ENCODE data around the gene ITK.

ITK gene

DNA sequence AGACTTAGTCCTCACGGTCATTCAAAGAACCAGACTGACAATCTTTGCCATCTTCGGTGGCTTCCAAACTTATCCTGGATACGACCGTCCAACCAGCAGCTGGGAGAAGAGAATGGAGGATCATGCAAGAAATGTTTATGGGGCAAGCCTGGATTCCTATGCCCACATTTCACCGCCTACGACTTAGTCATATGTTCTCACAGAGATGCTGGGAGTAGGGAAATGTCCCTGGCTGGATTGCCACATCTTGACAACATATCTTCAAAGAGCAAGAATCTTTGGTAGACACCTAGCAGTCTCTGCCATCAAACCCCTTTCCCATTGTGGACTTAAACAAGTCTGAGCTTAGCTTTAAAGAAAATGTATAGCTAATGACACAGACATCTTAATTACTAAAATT, 42.9 kb upstream of the ITK start:
- Histone ChIP-seq H3K27ac (ENCODE audit: low read depth, low read length) (no peak overlapping the region), H3K27me3 (ENCODE audit: low read length) (no peaks in the 10 kb centered on the region), H2AFZ (ENCODE audit: low read depth, low read length, severe bottlenecking) (no peak overlapping the region), H3K36me3 (ENCODE audit: low read length) (peaks cover 11% of the 10 kb centered on the region), H3K4me2 (ENCODE audit: low read depth, low read length, poor library complexity, severe bottlenecking) (no peak overlapping the region), H3K9ac (ENCODE audit: low read length) (no peak overlapping the region), H3F3A (ENCODE audit: insufficient read depth) (peaks cover 8% of the 10 kb centered on the region; the same call in 1 of the 2 replicates), H3K79me2 (ENCODE audit: insufficient read depth, low read length) (peaks cover 35% of the 10 kb centered on the region), H3K4me3 (ENCODE audit: insufficient read depth, low read length, poor library complexity, severe bottlenecking) (no peak overlapping the region), H3K9me2 (replicated peaks; ENCODE audit: insufficient read depth, low read length) (no peaks in the 10 kb centered on the region), H4K20me1 (ENCODE audit: low read depth, low read length) (no peaks in the 10 kb centered on the region), H3K9me3 (ENCODE audit: insufficient read depth, low read length) (no peaks in the 10 kb centered on the region)
- TF ChIP-seq EZH2phosphoT487 (conservative IDR thresholded peaks at IDR 0.05; ENCODE audit: low read length), result no peak
- TF ChIP-seq, protein P1, sequence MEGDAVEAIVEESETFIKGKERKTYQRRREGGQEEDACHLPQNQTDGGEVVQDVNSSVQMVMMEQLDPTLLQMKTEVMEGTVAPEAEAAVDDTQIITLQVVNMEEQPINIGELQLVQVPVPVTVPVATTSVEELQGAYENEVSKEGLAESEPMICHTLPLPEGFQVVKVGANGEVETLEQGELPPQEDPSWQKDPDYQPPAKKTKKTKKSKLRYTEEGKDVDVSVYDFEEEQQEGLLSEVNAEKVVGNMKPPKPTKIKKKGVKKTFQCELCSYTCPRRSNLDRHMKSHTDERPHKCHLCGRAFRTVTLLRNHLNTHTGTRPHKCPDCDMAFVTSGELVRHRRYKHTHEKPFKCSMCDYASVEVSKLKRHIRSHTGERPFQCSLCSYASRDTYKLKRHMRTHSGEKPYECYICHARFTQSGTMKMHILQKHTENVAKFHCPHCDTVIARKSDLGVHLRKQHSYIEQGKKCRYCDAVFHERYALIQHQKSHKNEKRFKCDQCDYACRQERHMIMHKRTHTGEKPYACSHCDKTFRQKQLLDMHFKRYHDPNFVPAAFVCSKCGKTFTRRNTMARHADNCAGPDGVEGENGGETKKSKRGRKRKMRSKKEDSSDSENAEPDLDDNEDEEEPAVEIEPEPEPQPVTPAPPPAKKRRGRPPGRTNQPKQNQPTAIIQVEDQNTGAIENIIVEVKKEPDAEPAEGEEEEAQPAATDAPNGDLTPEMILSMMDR (IDR thresholded peaks at IDR 0.05; ENCODE audit: insufficient read depth, low read length, poor library complexity, severe bottlenecking), result no peak

DNA sequence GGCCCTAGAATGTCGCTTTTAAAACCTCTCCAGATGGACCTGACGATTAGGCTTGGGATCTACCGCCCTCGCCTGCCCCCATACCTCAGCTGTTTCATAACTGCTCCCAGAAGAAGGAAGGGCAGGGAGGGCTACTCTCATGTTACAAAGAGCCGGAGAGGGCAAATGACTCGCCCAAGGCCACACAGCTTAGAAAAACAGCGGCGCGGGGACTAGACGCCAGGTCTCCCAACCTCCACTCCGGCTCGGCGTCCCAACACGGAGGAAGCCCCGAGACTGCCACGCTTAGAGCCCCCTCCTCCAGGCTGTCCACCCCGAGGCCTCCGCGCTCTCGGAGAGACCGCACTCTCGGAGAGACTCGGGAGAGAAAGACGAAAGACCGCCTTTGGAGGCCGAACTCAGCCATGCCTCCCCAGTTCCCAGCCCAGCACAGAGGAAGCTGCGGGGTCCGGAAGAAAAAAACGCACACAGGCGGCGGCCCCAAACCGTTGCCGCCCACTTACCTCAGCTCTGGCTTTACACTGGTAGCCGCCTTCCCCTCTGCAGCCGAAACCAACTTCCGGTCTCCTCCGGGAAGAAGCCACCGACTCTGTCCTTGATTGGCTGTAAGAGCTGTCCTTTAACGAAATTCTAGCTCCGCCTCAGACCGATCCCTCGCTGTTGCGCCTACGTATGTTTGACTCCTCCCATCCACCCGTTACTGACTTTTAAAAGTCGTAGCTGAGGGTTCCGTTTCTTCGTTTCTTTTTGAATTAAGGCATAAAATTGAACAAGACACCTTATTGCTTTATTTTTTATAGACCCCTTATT, 38.1 kb upstream of the ITK start, which contains the start of gene MED7:
TSS of gene MED7 (minus strand) at position 549 of the 810 bp plus-strand sequence. CDS start 3,434 bp downstream, outside the sequence.
- H3K4me2 ChIP-seq (ENCODE audit: low read depth, low read length, poor library complexity, severe bottlenecking), result peak within 1 kb of the TSS; percentile 87
- H3F3A ChIP-seq (ENCODE audit: insufficient read depth), result 0 out of 2 replicates have a peak, but pooled peaks cover 5% of the 10 kb centered on the region
- peak within 1 kb of the TSS; percentile 86 for H3K9ac ChIP-seq (ENCODE audit: low read length)
- H3K27me3 ChIP-seq (ENCODE audit: low read length), result no peaks in the 10 kb centered on the region
- H2AFZ ChIP-seq (ENCODE audit: low read depth, low read length, severe bottlenecking), result peak within 1 kb of the TSS; percentile 90
- no peak for TF ChIP-seq EZH2phosphoT487 (conservative IDR thresholded peaks at IDR 0.05; ENCODE audit: low read length)
- TF ChIP-seq, protein P1 (IDR thresholded peaks at IDR 0.05; ENCODE audit: insufficient read depth, low read length, poor library complexity, severe bottlenecking), result no peak
- peak within 1 kb of the TSS; percentile 79 for H3K4me3 ChIP-seq (ENCODE audit: insufficient read depth, low read length, poor library complexity, severe bottlenecking)
- peaks cover 35% of the 10 kb centered on the region for H3K79me2 ChIP-seq (ENCODE audit: insufficient read depth, low read length)
- H4K20me1 ChIP-seq (ENCODE audit: low read depth, low read length), result no peaks in the 10 kb centered on the region
- no peaks in the 10 kb centered on the region for H3K9me3 ChIP-seq (ENCODE audit: insufficient read depth, low read length)
- peaks cover 11% of the 10 kb centered on the region for H3K36me3 ChIP-seq (ENCODE audit: low read length)
- H3K27ac ChIP-seq (ENCODE audit: low read depth, low read length), result peak within 1 kb of the TSS; percentile 66
- H3K9me2 ChIP-seq (replicated peaks; ENCODE audit: insufficient read depth, low read length), result no peaks in the 10 kb centered on the region

DNA sequence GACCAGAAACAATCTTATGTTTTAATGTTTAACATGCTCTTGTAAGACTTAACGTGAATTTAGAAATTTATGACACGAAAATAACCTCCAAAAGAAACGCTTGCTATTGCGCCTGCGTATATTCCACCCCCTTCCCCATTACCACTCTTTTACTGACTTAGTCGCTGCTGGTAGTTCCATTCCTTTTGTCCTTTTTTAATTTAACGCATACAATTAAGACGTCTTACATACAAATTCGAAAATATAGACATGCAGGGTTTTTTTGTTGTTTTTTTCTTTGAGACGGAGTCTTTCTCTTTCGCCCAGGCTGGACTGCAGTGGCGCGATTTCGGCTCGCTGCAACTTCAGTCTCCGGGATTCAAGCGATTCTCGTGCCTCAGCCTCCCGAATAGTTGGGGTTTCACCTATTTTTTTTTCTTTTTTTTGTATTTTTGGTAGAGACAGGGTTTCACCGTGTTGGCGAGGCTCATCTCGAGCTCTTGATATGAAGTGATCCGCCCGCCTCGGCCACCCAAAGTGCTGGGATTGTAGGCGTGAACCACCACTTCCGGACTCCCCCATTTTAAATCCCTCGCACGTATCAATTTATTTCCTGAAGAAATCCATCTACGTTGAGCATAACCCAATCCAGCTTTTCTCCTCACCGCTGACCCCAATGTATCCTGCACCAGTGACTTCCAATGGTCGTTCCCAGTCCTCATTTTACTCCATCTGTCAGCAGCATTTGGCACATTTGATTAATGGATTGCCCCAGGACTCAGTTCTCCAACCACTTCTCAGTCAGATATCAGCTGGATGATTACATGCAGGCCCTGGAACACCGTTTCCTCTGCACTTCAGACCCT, 37.3 kb upstream of the ITK start:
- Histone ChIP-seq H3K27ac (ENCODE audit: low read depth, low read length) (peak overlapping the region; percentile 66), H3K27me3 (ENCODE audit: low read length) (no peaks in the 10 kb centered on the region), H3F3A (ENCODE audit: insufficient read depth) (0 out of 2 replicates have a peak, but pooled peaks cover 5% of the 10 kb centered on the region), H3K9ac (ENCODE audit: low read length) (peak overlapping the region; percentile 86), H3K9me3 (ENCODE audit: insufficient read depth, low read length) (no peaks in the 10 kb centered on the region), H3K79me2 (ENCODE audit: insufficient read depth, low read length) (peaks cover 35% of the 10 kb centered on the region), H2AFZ (ENCODE audit: low read depth, low read length, severe bottlenecking) (peak overlapping the region; percentile 90), H3K9me2 (replicated peaks; ENCODE audit: insufficient read depth, low read length) (no peaks in the 10 kb centered on the region), H3K4me2 (ENCODE audit: low read depth, low read length, poor library complexity, severe bottlenecking) (peak overlapping the region; percentile 86), H3K4me3 (ENCODE audit: insufficient read depth, low read length, poor library complexity, severe bottlenecking) (peak overlapping the region; percentile 79), H3K36me3 (ENCODE audit: low read length) (peaks cover 3% of the 10 kb centered on the region; the same call in 1 of the 2 replicates), H4K20me1 (ENCODE audit: low read depth, low read length) (no peaks in the 10 kb centered on the region)
- TF ChIP-seq, protein P1 (IDR thresholded peaks at IDR 0.05; ENCODE audit: insufficient read depth, low read length, poor library complexity, severe bottlenecking), result no peak
- TF ChIP-seq EZH2phosphoT487 (conservative IDR thresholded peaks at IDR 0.05; ENCODE audit: low read length), result no peak

Data from SU-DHL-6 (cell line).